GM12875 (cell line): ENCODE data around the gene FBXO21.
"Not testable (repeated sequence)": the region's sequence is repeated elsewhere in the genome, so short reads cannot be mapped to it uniquely, and the experiment has no call there.

ENCODE experiments used
- H3K4me3 ChIP-seq: one replicate; pipeline ENCODE4 v1.5.1; 2011; ENCODE audit warnings: low read depth, low read length, control low read depth
- CTCF ChIP-seq: IDR thresholded peaks from 2 replicates; pipeline ENCODE4 v1.5.1; 2011; ENCODE audit warnings: low read depth, mild to moderate bottlenecking, control low read depth, inconsistent platforms, low read length, moderate library complexity, borderline replicate concordance; ENCODE audit not compliant: insufficient read depth

The FBXO21 gene

GRCh38 chr12:117188121-117188665 lies 2.1 kb downstream of the FBXO21 start:
- no peak for TF ChIP-seq CTCF
- no peak overlapping the region for H3K4me3 ChIP-seq

- no peak overlapping the region for H3K4me3 ChIP-seq
- no peak for TF ChIP-seq CTCF
These were observed 2.8 kb downstream of the FBXO21 start for GRCh38 chr12:117187421-117187820.

GRCh38 chr12:117182866-117183265 lies 7.4 kb downstream of the FBXO21 start:
- no peak overlapping the region for H3K4me3 ChIP-seq
- TF ChIP-seq CTCF, result no peak

GRCh38 chr12:117181468-117181843 lies 8.8 kb downstream of the FBXO21 start:
- H3K4me3 ChIP-seq, result not testable (repeated sequence)

- no peak overlapping the region for H3K4me3 ChIP-seq
- TF ChIP-seq CTCF, result no peak
These were observed 9.4 kb downstream of the FBXO21 start for GRCh38 chr12:117180758-117181467.

- TF ChIP-seq CTCF, result no peak
- no peak overlapping the region for H3K4me3 ChIP-seq
These were observed 11.5 kb downstream of the FBXO21 start for GRCh38 chr12:117178745-117179144.

GRCh38 chr12:117178301-117178700 lies 12.0 kb downstream of the FBXO21 start:
- TF ChIP-seq CTCF, result no peak
- H3K4me3 ChIP-seq, result no peak overlapping the region
